Hepatocyte (in vitro differentiated cells): ENCODE results near the gene TEX29.

Experiments
- CTCF ChIP-seq: fragments of 200-600 bp; sonication (generic); IDR thresholded peaks from 2 replicates; pipeline ENCODE4 v1.5.1; 2016; ENCODE audit warnings: antibody characterized with exemption, mild to moderate bottlenecking; ENCODE audit not compliant: poor library complexity
- EZH2 ChIP-seq: fragments of 200-600 bp; sonication (generic); IDR thresholded peaks from 2 replicates; pipeline ENCODE4 v1.6.1; 2016; ENCODE audit warnings: antibody characterized with exemption, mild to moderate bottlenecking, borderline replicate concordance
- EZH2phosphoT487 ChIP-seq: fragments of 200-600 bp; sonication (generic); IDR thresholded peaks from one replicate; pipeline ENCODE4 v1.6.1; 2018; ENCODE audit warnings: antibody characterized with exemption, mild to moderate bottlenecking, low read depth, moderate library complexity; ENCODE audit not compliant: unreplicated experiment, severe bottlenecking

GRCh38 chr13:111337741-111338140 lies 17.3 kb downstream of the TEX29 start:
- TF ChIP-seq CTCF, result no peak
- no peak for TF ChIP-seq EZH2
- no peak for TF ChIP-seq EZH2phosphoT487
